Measurements from ENCODE around the gene VWA2. TPM values are rescaled to one million over a fixed set of nuclear protein-coding genes. Genes with fewer than 3 reads are reported as not detected.

The VWA2 gene
- total RNA-seq, 1 donor from 2014 or later: 10.6 TPM

GRCh38 chr10:114221235-114221634 lies 17.8 kb upstream of the VWA2 start:
- Histone ChIP-seq H3K4me3 (no peak overlapping the region), H3K9me3 (no peaks in the 10 kb centered on the region), H3K4me1 (no peaks in the 10 kb centered on the region), H3K27ac (no peak overlapping the region), H3K27me3 (ENCODE audit: low read depth) (no peaks in the 10 kb centered on the region), H3K36me3 (no peaks in the 10 kb centered on the region)
- DNase-seq (no peak), ATAC-seq (no peak)
- TF ChIP-seq, protein P1, sequence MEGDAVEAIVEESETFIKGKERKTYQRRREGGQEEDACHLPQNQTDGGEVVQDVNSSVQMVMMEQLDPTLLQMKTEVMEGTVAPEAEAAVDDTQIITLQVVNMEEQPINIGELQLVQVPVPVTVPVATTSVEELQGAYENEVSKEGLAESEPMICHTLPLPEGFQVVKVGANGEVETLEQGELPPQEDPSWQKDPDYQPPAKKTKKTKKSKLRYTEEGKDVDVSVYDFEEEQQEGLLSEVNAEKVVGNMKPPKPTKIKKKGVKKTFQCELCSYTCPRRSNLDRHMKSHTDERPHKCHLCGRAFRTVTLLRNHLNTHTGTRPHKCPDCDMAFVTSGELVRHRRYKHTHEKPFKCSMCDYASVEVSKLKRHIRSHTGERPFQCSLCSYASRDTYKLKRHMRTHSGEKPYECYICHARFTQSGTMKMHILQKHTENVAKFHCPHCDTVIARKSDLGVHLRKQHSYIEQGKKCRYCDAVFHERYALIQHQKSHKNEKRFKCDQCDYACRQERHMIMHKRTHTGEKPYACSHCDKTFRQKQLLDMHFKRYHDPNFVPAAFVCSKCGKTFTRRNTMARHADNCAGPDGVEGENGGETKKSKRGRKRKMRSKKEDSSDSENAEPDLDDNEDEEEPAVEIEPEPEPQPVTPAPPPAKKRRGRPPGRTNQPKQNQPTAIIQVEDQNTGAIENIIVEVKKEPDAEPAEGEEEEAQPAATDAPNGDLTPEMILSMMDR (IDR thresholded peaks at IDR 0.05): no peak
- intact Hi-C loops (cut with DNase I): no loop called here

DNA sequence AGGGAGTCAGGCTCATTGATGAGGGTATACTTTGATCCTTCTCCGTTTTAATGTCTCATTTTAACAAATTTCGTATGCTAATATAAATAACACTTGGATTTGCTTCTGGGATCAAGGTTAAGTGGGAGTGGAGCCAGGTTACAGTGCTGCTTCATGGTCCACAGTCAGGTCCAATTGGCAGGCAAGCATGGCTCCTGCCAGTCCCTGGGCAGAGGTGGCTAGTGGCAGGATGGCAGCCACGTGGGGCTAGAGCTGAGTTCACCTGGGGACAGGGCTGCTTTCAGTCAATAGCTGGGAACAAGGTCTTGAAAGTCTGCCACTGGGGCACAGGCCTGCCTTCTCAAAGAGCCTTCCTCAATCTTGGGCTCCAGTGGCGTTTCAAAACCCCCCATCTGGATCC lies 16.0 kb upstream of the VWA2 start:
- intact Hi-C loops (cut with DNase I): no loop called here
- no peaks in the 10 kb centered on the region for H3K9me3 ChIP-seq
- ATAC-seq (no peak), DNase-seq (no peak)
- no peaks in the 10 kb centered on the region for H3K27me3 ChIP-seq (ENCODE audit: low read depth)
- no peak overlapping the region for H3K4me3 ChIP-seq
- no peaks in the 10 kb centered on the region for H3K36me3 ChIP-seq
- H3K4me1 ChIP-seq: no peaks in the 10 kb centered on the region
- TF ChIP-seq, protein P1 (IDR thresholded peaks at IDR 0.05): no peak
- no peak overlapping the region for H3K27ac ChIP-seq

DNA sequence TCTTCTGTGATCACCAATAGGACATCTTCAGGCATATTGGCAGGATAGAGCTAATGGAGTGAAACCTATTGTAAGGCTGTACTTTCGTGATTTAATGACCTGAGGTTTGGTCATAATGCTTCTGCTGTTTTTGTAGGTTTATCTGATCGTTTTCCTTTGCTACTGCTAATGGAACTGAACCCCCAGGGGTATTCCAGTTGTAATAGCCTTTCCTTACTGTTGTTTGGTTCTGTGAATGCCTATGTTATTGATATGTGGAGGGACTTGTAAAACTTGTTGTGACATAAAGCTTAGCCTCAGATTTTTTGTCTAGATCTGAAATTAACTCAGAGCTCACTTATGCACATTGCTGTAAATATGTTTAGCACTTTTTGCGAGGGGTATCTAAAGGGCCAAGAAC lies 10.9 kb upstream of the VWA2 start:
- DNase-seq (no peak), ATAC-seq (no peak)
- H3K9me3 ChIP-seq: no peaks in the 10 kb centered on the region
- intact Hi-C loops (cut with DNase I): no loop called here
- no peaks in the 10 kb centered on the region for H3K27me3 ChIP-seq (ENCODE audit: low read depth)
- no peak overlapping the region for H3K27ac ChIP-seq
- TF ChIP-seq, protein P1 (IDR thresholded peaks at IDR 0.05): no peak
- no peak overlapping the region for H3K4me3 ChIP-seq
- no peaks in the 10 kb centered on the region for H3K36me3 ChIP-seq
- H3K4me1 ChIP-seq: no peaks in the 10 kb centered on the region

GRCh38 chr10:114232561-114233176 lies 6.4 kb upstream of the VWA2 start:
- ATAC-seq (no peak), DNase-seq (no peak)
- H3K27me3 ChIP-seq (ENCODE audit: low read depth): no peaks in the 10 kb centered on the region
- no peaks in the 10 kb centered on the region for H3K9me3 ChIP-seq
- intact Hi-C loops (cut with DNase I): no loop called here
- TF ChIP-seq, protein P1 (IDR thresholded peaks at IDR 0.05): no peak
- no peak overlapping the region for H3K4me3 ChIP-seq
- H3K4me1 ChIP-seq: no peaks in the 10 kb centered on the region
- no peak overlapping the region for H3K27ac ChIP-seq
- H3K36me3 ChIP-seq: no peaks in the 10 kb centered on the region

DNA sequence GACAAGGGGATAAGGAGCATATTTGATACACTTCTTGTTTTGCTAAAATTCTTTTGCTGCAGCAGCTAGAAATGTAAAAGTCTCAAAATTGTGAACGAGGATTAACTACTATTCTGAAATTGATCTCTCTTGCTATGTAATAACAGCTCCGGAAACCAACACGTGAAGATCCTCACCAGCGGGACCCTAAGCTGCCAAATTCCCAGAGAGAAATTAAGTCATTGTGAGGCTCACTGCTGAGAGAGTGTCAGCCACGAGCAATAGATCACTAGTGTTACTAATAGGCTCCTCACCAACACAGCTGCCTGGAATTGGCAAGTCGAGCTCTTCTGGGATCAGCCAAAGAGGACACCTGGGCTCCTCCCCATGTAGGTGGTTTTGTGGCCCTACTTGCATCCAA lies 5.6 kb upstream of the VWA2 start:
- H3K4me1 ChIP-seq: peaks cover 2% of the 10 kb centered on the region
- TF ChIP-seq, protein P1 (IDR thresholded peaks at IDR 0.05): no peak
- DNase-seq (no peak), ATAC-seq (no peak)
- H3K27ac ChIP-seq: no peak overlapping the region
- intact Hi-C loops (cut with DNase I): no loop called here
- peaks cover 5% of the 10 kb centered on the region for H3K27me3 ChIP-seq (ENCODE audit: low read depth)
- no peaks in the 10 kb centered on the region for H3K36me3 ChIP-seq
- H3K9me3 ChIP-seq: no peaks in the 10 kb centered on the region
- no peak overlapping the region for H3K4me3 ChIP-seq
